ENCODE results near the gene ASIC5. TPM values are rescaled to one million over a fixed set of nuclear protein-coding genes. Genes with fewer than 3 reads are reported as not detected.

ASIC5 gene
- total and polyA plus RNA-seq, 5 donors, result not detected

GRCh38 chr4:155822572-155822971 is 43.5 kb downstream of the ASIC5 start:
- DNase-seq, result no peak
- no peak overlapping the region for H3K4me3 ChIP-seq (ENCODE audit: low read length)
- intact Hi-C loops (cut with DNase I), result no loop called here
- H3K9me3 ChIP-seq (ENCODE audit: control insufficient read depth, low read length), result no peaks in the 10 kb centered on the region
- WGBS, result 75% methylated on average over 3 of the region's 3 CpGs
- H3K4me1 ChIP-seq (ENCODE audit: control insufficient read depth, insufficient read depth, low read length), result no peaks in the 10 kb centered on the region
- H3K27me3 ChIP-seq (ENCODE audit: control insufficient read depth, insufficient read depth), result no peaks in the 10 kb centered on the region
- H3K27ac ChIP-seq (ENCODE audit: low read length), result no peak overlapping the region
- ATAC-seq, result no peak

DNA sequence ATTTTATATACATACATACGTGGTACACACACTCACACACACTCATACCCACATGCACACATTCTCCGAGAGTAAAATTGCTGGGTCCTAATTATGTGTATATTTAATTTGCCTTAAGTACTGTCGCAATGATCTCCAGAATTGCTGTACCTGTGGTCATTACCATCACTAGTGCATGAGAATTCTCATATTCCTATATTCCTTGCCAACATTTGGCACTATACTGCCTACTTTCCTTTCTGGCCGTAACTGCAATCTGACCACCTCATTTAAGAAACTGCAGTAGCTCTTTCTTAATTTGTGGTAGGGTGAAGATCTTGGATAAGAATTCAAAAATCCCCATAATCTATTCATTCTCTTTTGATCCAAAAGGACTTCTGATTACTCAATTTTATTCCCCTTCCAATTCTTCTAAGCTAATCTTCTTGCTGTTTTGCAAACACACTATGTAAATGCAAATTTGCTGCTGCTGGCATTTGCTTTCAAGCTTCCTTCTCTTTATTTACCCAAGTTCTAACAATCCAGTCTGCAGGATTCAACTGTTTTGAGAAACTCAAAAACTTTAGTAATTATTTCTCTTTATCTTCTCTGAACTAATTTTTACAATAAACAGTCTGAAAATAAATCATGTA is 45.1 kb downstream of the ASIC5 start:
- H3K4me3 ChIP-seq (ENCODE audit: low read length), result no peak overlapping the region
- DNase-seq, result no peak
- no peak for ATAC-seq
- 85% methylated on average over 4 of the region's 4 CpGs for WGBS
- H3K9me3 ChIP-seq (ENCODE audit: control insufficient read depth, low read length), result no peaks in the 10 kb centered on the region
- intact Hi-C loops (cut with DNase I), result no loop called here
- H3K4me1 ChIP-seq (ENCODE audit: control insufficient read depth, insufficient read depth, low read length), result no peaks in the 10 kb centered on the region
- no peak overlapping the region for H3K27ac ChIP-seq (ENCODE audit: low read length)
- H3K27me3 ChIP-seq (ENCODE audit: control insufficient read depth, insufficient read depth), result no peaks in the 10 kb centered on the region

DNA sequence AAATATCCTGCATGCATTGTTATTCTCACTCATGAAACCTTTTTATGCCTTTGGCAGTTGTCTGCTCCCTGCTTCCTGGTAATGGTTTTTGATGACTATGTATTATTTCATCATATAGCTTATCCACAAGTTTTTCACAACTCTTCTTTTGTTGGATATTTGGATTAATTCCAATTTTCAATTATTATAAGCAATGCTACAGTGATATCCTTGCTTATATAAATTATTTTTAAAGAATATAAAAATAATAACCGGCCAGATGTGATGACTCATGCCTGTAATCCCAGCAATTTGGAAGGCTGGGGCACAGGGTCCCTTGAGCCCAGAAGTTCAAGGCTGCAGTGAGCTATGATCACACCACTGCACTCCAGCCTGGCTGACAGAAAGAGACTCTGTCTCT is 47.0 kb downstream of the ASIC5 start:
- no peaks in the 10 kb centered on the region for H3K9me3 ChIP-seq (ENCODE audit: control insufficient read depth, low read length)
- 48% methylated on average over 1 of the region's 1 CpG for WGBS
- ATAC-seq, result no peak
- H3K27me3 ChIP-seq (ENCODE audit: control insufficient read depth, insufficient read depth), result no peaks in the 10 kb centered on the region
- peak; percentile 19 to 55 (median 52) for DNase-seq
- H3K4me1 ChIP-seq (ENCODE audit: control insufficient read depth, insufficient read depth, low read length), result no peaks in the 10 kb centered on the region
- no peak overlapping the region for H3K4me3 ChIP-seq (ENCODE audit: low read length)
- intact Hi-C loops (cut with DNase I), result loop anchor here in 1 of 4 donors (5.0 kb wide), 1 partner anchor 133 kb away; the partner anchor contains the start of gene CTSO
- no peak overlapping the region for H3K27ac ChIP-seq (ENCODE audit: low read length)

DNA sequence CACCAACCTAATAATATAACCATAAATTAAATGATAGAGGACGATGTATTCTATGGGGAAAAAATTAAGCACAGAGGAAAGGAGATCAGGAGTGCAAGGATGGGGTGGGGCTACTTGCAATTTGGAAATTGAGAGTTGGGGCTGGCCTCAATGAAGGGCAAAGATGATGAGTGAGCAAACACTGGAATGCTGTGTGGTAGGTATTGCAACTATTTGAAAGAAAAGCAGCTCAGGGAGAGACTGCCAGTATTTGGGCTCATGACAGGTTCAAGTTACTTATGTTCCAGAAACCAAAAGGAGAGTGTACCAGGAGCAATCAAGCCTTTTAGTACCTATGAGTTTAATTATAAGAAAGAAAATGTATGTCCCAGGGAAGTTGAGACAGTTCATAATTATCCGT is 47.4 kb downstream of the ASIC5 start:
- H3K4me1 ChIP-seq (ENCODE audit: control insufficient read depth, insufficient read depth, low read length), result no peaks in the 10 kb centered on the region
- WGBS, result 85% methylated on average over 2 of the region's 2 CpGs
- no peak overlapping the region for H3K27ac ChIP-seq (ENCODE audit: low read length)
- DNase-seq (no peak), ATAC-seq (no peak)
- no peaks in the 10 kb centered on the region for H3K27me3 ChIP-seq (ENCODE audit: control insufficient read depth, insufficient read depth)
- no peaks in the 10 kb centered on the region for H3K9me3 ChIP-seq (ENCODE audit: control insufficient read depth, low read length)
- H3K4me3 ChIP-seq (ENCODE audit: low read length), result no peak overlapping the region
- intact Hi-C loops (cut with DNase I), result loop anchor here in 1 of 4 donors (5.0 kb wide), 1 partner anchor 134 kb away; the partner anchor contains the start of gene CTSO

DNA sequence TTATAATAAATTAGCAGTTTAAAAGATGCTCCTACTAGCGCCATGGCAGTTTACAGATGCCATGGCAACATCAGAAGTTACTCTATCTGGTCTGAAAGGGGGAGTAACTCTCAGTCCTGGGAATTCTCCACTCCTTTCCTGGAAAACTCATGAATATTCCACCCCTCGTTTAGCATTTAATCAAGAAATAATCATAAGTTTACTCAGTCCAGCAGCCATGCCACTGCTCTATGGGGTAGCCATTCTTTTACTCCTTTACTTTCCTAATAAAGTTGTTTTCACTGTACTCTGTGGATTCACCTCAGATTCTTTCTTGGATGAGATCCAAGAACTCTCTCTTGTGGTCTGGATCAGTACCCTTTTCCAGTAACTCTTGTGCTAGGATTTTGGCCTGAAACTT is 55.0 kb downstream of the ASIC5 start:
- Histone ChIP-seq H3K27ac (ENCODE audit: low read length) (no peak overlapping the region), H3K9me3 (ENCODE audit: control insufficient read depth, low read length) (no peaks in the 10 kb centered on the region), H3K27me3 (ENCODE audit: control insufficient read depth, insufficient read depth) (no peaks in the 10 kb centered on the region), H3K4me3 (ENCODE audit: low read length) (no peak overlapping the region), H3K4me1 (ENCODE audit: control insufficient read depth, insufficient read depth, low read length) (no peaks in the 10 kb centered on the region)
- DNase-seq, result no peak
- WGBS, result 83% methylated on average over 2 of the region's 2 CpGs
- no peak for ATAC-seq
- intact Hi-C loops (cut with DNase I), result loop anchor here in 2 of 4 donors (5.0 kb wide), 1 partner anchor 141 kb away; the partner anchor contains the start of gene CTSO (in 2 of the 2)

DNA sequence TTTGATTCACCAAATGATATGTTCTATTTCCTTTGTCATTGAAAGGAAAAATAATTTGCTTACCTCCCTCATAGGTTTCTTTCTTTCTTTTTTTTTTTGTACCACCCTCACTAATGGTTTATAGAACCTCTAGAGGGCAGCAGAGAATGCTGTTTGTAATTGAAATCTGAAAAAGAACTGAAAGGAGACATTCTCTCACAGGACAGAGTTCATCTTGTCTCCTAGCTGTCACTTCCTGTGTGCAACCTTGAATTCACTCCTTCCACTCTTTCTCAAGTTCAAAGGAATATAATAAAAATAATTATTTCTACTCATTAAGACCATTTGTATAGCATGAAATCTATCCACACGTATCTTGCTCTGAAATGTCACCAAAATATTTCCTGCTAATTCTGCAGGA is 56.2 kb downstream of the ASIC5 start:
- H3K9me3 ChIP-seq (ENCODE audit: control insufficient read depth, low read length), result no peaks in the 10 kb centered on the region
- intact Hi-C loops (cut with DNase I), result loop anchor here in 2 of 4 donors (5.0 kb wide), 1 partner anchor 142 kb away; the partner anchor contains the start of gene CTSO (in 2 of the 2)
- no peaks in the 10 kb centered on the region for H3K4me1 ChIP-seq (ENCODE audit: control insufficient read depth, insufficient read depth, low read length)
- no peak overlapping the region for H3K27ac ChIP-seq (ENCODE audit: low read length)
- no peak overlapping the region for H3K4me3 ChIP-seq (ENCODE audit: low read length)
- DNase-seq (no peak), ATAC-seq (peak; percentile 64 to 74)
- H3K27me3 ChIP-seq (ENCODE audit: control insufficient read depth, insufficient read depth), result no peaks in the 10 kb centered on the region
- WGBS, result 84% methylated on average over 1 of the region's 1 CpG

DNA sequence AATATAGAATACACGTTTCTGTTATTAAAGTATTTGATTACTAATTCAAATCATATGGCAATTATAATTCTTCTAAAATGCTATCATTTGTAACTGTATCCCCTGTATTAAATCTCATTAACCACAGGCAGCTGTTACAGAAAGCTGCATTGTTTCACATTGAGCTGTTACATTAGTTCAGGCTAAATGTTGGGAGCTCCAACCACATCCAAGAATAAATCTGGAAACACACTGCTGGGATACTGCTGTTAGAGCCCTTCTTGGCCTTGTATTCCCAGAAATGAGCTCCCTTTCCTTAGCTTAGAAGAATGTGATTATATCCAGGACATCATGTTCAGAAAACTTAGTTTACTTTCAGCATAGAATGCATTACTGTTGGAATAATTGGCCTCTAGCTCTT is 59.1 kb downstream of the ASIC5 start:
- no peak overlapping the region for H3K4me3 ChIP-seq (ENCODE audit: low read length)
- no peak overlapping the region for H3K27ac ChIP-seq (ENCODE audit: low read length)
- H3K27me3 ChIP-seq (ENCODE audit: control insufficient read depth, insufficient read depth), result no peaks in the 10 kb centered on the region
- H3K9me3 ChIP-seq (ENCODE audit: control insufficient read depth, low read length), result no peaks in the 10 kb centered on the region
- ATAC-seq (no peak), DNase-seq (no peak)
- H3K4me1 ChIP-seq (ENCODE audit: control insufficient read depth, insufficient read depth, low read length), result no peaks in the 10 kb centered on the region
- intact Hi-C loops (cut with DNase I), result no loop called here
- WGBS, result 65% methylated on average over 1 of the region's 1 CpG

DNA sequence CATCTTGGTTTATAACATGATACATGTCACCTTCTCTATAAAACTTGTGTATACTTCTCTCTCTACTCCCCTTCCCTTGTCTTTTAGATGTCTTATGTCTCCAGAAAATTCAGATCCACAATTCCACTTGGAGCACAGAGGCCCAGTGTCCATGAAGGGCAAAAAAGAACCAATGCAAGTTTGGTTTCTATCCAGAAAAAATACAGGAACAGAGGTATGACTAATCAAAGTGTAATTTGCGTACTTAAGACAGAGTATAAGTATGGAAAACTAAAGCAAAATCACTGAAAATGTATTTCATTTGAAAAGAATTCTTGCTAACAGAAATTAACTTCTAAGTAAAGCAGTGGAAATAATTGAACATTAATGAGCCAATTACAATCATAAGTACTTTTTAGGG is 61.1 kb downstream of the ASIC5 start:
- no peak for ATAC-seq
- Histone ChIP-seq H3K4me1 (ENCODE audit: control insufficient read depth, insufficient read depth, low read length) (no peaks in the 10 kb centered on the region), H3K27me3 (ENCODE audit: control insufficient read depth, insufficient read depth) (no peaks in the 10 kb centered on the region), H3K4me3 (ENCODE audit: low read length) (no peak overlapping the region), H3K27ac (ENCODE audit: low read length) (no peak overlapping the region), H3K9me3 (ENCODE audit: control insufficient read depth, low read length) (no peaks in the 10 kb centered on the region)
- DNase-seq, result no peak
- 84% methylated on average over 1 of the region's 1 CpG for WGBS
- intact Hi-C loops (cut with DNase I), result no loop called here

GRCh38 chr4:155802190-155802959 is 63.7 kb downstream of the ASIC5 start:
- DNase-seq (peak in 1 of 3 donors; percentile 12), ATAC-seq (no peak)
- intact Hi-C loops (cut with DNase I), result no loop called here
- Histone ChIP-seq H3K9me3 (ENCODE audit: control insufficient read depth, low read length) (no peaks in the 10 kb centered on the region), H3K27ac (ENCODE audit: low read length) (no peak overlapping the region), H3K4me3 (ENCODE audit: low read length) (no peak overlapping the region), H3K27me3 (ENCODE audit: control insufficient read depth, insufficient read depth) (no peaks in the 10 kb centered on the region), H3K4me1 (ENCODE audit: control insufficient read depth, insufficient read depth, low read length) (no peaks in the 10 kb centered on the region)
- WGBS, result 78% methylated on average over 9 of the region's 9 CpGs

GRCh38 chr4:155800685-155801343 is 65.3 kb downstream of the ASIC5 start:
- Histone ChIP-seq H3K27me3 (ENCODE audit: control insufficient read depth, insufficient read depth) (no peaks in the 10 kb centered on the region), H3K9me3 (ENCODE audit: control insufficient read depth, low read length) (no peaks in the 10 kb centered on the region), H3K27ac (ENCODE audit: low read length) (no peak overlapping the region), H3K4me3 (ENCODE audit: low read length) (no peak overlapping the region), H3K4me1 (ENCODE audit: control insufficient read depth, insufficient read depth, low read length) (no peaks in the 10 kb centered on the region)
- ATAC-seq (no peak), DNase-seq (no peak)
- WGBS, result 86% methylated on average over 7 of the region's 7 CpGs
- intact Hi-C loops (cut with DNase I), result no loop called here

- no peaks in the 10 kb centered on the region for H3K4me1 ChIP-seq (ENCODE audit: control insufficient read depth, insufficient read depth, low read length)
- H3K27me3 ChIP-seq (ENCODE audit: control insufficient read depth, insufficient read depth), result no peaks in the 10 kb centered on the region
- no peak for DNase-seq
- H3K9me3 ChIP-seq (ENCODE audit: control insufficient read depth, low read length), result no peaks in the 10 kb centered on the region
- H3K27ac ChIP-seq (ENCODE audit: low read length), result no peak overlapping the region
- no peak for ATAC-seq
- 83% methylated on average over 8 of the region's 8 CpGs for WGBS
- intact Hi-C loops (cut with DNase I), result no loop called here
- no peak overlapping the region for H3K4me3 ChIP-seq (ENCODE audit: low read length)
These were observed 66.3 kb downstream of the ASIC5 start for GRCh38 chr4:155799794-155800123.
